NCI-H2227 treated with DMSO at 0.1 percent for 48 hours (cell line): Measurements from ENCODE around the gene NSMF.
"Not testable (repeated sequence)": the region's sequence is repeated elsewhere in the genome, so short reads cannot be mapped to it uniquely, and the experiment has no call there.

Experiments
- DNase-seq: peaks from one replicate; lab custom pipeline; 2025; lab: John Stamatoyannopoulos, UW

NSMF gene

GRCh38 chr9:137457406-137458193, 1.5 kb downstream of the NSMF start:
- DNase-seq, result no peak

- DNase-seq, result no peak
Observed at GRCh38 chr9:137456864-137457405, 2.2 kb downstream of the NSMF start.

DNA sequence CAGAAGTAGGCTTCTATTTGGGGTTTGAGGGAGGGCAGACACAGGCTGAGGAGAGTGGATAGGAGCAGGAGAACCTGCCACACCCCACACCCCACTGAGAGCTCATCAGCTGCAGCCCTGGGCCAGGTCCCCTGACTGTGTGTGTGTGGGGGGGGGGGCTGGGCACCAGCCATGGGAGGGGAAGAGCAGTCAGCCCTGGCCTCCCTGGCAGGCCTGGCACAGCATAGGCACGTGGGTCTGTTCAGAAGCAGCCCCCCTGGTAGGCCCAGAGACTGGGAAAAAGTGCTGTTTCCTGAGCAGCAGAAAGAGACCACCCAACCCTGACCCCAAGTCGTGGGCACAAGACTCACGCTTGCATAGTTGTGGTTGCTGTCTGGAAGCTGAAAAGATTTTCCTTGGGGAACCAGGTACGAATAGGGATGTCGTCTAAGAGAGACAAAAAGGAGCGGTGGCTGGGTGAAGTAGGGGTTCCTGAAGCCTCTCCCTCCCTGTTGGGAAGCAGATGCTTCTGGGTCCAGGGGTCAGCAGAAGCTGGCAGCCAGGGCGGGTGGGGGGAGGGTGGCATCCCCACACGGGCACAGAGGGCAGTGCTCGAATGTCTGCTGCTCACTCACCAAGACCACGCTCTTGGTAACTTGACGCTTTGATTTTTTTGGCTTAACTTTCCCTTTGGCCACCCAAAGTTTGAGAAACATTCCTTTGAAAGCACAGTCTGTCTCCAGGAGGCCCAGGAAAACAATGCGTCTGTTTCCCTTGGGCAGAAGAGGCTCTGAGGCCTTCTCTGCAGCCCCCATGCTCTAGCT, 2.9 kb downstream of the NSMF start:
- no peak for DNase-seq

GRCh38 chr9:137455359-137455991, 3.7 kb downstream of the NSMF start:
- no peak for DNase-seq

GRCh38 chr9:137454597-137455358, 4.4 kb downstream of the NSMF start:
- no peak for DNase-seq

DNA sequence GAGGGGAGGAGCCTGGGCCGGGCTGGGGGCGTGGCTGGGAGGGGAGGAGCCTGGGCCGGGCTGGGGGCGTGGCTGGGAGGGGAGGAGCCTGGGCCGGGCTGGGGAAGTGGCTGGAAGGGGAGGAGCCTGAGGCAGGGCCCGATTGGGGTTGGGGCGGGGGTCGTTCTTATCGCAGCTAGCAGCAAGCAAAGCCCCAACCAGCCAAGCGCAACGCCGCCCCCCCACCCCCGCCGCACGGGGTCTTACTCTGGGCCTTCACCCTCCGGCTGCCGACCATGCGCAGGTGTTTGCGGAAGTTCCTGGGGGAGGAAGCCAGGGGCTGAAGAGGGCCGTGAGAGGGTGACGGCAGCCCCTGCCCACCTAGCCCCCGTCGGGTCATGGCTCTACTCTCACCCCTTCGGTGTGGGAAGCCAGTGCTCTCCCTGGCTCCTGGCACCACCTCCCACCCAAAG, 5.0 kb downstream of the NSMF start:
- no peak for DNase-seq

DNA sequence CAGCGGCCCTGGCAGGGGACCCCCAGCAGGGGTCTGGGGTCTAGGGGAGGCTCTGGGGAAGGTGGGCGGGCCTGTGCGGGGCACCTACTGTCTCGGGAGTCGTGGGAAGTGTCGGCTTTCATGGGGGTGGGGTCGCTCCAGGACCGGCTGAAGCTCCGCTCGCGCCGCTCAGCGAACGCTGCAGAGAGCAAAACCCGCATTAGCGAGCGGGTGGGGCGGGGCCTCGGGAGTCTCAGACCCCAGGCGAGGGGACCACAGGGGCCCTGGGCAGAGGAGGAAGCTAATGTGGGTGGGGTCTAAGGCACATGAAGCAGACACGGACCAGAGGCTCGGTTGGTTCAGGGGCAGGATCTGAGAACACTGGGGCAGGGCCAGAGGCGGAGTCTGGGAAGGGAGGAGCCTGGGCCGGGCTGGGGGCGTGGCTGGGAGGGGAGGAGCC, 5.5 kb downstream of the NSMF start:
- DNase-seq, result no peak

DNA sequence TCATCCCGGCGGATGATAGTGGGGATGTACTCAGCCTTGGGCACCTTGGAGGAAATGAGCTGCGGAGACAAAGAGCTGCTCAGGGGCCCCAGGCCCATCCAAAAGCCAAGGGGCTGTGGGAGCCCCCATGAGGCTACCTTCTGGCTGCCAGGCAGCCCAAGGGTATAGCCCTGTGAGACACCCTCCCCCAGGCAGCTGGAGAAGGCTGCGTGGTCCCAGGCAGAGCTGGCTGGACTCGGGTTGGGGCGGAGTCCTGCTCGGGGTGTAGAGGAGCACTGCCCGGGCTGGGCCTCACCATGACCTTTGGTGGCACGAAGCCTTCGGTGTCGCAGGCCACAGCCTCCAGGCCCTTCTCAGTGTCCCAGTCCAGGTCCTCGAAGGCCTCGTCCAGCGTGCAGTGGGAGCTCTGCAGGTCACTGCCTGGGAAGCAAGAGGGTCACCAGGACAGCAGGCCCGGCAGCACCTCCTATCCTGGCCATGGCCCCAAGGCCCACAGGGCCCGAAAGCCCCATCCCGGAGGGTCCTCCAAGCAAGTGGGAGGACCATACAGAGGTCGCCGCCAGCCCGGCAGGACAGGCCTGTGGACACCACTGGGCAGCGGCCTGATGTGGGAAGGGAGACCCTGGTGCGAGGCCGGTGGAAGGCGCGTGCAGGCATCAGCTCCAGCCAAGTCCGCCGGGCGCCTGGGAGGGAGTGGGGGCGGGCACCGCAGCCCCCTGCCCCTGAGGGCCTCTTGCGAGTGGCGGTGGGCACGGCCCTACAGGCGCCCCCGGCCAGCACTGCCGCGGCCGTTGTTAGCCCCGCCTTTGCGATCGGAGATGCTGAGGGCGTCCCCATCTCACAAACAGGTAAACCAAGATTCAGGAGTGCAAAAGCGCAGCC, 6.1 kb downstream of the NSMF start:
- no peak for DNase-seq

GRCh38 chr9:137452006-137452760, 7.0 kb downstream of the NSMF start:
- no peak for DNase-seq

DNA sequence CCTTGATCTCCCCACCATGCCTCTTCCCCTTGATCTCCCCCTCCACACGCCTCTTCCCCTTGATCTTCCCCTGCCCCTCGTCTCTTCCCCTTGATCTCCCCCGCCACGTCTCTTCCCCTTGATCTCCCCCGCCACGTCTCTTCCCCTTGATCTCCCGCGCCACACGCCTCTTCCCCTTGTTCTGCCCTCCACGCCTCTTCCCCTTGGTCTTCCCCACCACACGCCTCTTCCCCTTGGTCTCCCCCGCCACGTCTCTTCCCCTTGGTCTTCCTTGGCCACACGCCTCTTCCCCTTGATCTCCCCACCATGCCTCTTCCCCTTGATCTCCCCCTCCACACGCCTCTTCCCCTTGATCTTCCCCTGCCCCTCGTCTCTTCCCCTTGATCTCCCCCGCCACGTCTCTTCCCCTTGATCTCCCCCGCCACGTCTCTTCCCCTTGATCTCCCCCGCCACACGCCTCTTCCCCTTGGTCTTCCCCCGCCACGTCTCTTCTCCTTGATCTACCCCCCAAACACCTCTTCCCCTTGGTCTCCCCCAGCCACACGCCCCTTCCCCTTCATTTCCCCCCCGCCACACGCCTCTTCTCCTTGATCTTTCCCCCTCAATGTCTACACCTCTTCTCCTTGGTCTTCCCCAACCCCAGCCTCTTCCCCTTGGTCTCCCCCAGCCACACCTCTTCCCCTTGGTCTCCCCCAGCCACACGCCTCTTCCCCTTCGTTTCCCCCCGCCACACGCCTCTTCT, 7.7 kb downstream of the NSMF start:
- not testable (repeated sequence) for DNase-seq

GRCh38 chr9:137450539-137451222, 8.5 kb downstream of the NSMF start:
- DNase-seq, result not testable (repeated sequence)

DNA sequence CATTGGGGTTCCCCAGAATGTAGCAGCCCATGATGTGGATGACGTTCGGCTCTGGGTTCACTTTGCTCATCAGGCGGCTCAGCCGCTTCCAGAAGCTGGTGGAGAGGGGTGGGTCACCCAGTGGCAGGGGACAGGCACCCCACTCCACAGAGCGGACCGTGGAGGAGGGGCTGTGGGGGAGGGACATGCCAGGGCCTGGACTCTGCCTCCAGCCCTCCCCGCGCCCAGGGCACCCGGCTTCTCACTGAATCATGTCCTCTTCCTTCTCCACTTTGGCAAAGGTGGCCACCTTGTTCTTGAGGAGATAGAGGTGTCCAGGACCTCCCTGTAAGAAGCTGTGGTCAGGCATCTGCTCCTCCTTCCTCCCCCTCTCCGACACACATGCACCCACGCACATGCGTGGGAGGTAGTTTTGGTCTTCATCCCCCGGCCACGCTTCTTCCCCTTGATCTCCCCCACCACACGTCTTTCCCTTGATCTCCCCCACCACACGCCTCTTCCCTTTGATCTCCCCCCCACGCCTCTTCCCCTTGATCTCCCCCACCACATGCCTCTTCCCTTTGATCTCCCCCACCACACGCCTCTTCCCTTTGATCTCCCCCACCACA, 9.1 kb downstream of the NSMF start:
- DNase-seq, result no peak

DNA sequence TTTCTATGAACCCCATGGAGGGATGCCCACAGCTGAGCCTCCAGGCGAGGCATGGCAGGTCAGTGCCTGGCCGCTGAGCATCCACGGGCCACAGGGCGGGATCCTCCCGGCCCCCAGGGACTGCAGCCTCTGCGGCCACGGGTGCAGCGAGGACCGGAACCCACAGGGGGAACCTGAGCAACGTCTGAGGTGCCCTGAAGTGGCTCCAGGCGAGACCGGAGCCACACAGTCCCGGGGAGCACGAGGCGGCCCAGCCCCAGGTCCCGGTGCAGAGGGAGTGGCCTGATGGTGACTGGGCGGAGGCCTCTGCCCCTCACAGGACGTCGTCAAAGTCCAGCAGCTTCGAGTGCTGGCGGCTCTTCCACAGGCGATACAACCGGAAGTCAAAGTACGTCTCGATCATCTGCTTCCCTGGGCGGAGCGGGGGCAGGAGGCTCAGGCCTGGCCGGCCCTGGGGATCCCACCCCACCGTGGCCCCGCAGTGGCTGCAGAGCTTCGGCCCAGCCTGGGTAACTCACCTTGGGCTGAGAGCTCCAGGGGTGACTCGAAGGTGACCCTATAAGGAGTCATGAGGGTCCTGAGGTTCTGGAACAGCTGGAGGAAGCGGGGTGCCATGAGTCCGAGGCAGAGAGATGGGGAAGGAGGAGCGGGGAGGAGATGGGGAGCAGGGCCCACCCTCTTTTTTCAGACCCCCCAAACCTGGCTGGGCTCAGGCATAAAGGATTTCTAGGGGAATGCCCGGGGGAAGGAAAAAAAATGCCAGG, 9.9 kb downstream of the NSMF start:
- no peak for DNase-seq

- DNase-seq, result no peak
Observed at GRCh38 chr9:137448602-137448962, 10.6 kb downstream of the NSMF start.

DNA sequence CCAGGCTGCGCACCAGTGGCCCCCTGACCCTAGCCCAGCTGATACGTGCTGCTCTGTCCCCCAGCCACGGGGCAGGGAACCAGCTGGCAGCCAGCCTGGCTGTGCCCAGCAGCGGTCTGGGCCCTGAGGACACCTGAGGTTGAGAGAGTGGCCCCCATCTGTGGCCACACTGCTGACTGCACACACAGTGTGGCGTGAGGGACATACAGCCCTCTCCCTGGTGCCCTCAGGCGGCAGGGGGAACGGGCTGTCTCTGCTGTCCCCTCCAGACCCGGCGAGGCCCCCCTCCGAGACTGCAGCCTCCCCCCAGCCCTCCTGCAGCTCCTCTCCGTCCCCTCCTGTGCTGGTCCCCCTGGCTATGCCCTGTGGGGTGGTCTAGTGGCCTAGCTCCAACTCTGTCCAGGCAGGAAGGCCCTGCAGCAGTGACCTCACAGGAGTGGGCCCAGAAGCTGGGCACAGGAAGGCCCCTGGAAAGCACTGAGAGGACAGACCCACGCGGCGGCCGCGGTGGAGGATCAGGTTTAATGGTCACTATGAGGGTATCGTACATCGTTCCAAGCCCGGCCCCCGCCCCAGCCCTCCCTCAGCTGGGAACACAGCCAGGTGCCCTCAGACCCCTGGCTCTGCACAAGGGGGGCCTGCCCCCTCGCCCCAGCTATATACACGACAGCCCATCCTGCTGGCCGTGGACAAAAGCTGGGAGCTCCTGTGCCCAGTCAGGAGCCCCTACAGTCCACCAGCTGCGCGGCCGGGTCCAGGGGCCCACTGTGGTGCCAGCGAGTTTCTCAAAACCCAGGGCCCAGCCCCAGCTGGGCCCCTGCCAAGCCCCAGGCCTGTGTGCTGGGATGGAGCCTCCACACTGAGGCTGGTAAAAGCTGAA, 11.2 kb downstream of the NSMF start:
- DNase-seq, result no peak

DNA sequence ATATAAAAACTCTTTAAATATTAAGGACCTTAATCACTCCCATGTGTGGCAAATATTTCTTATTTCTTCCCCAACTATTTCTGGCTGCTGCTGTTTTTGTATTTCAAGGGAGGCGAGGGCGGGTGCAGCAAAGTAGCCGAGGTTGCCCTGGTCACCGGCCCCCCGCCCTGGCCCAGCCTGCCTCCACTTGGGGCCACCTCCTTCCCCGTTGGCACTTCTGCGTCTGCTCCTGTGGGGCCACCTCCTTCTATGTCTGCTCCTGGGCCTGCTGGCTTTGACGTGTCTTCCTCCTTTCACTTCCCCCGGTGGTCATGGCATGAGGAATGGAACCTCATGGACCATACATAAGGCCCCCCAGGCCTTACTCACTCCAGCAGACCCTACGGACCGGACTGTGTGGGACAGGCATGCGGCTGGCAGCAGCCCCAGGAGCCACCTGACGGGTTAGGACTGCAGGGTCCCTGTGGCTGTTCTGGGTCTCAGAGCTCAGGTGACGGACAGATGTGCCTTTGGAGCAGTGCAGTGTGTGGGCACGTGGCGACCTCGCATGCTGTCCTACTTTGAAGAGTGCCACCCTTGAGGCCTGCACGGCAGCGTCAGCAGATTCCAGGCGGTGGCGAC, 12.2 kb downstream of the NSMF start:
- DNase-seq, result no peak
